ENCODE measurements around the gene PDXDC1.
"Not testable (repeated sequence)": the region's sequence is repeated elsewhere in the genome, so short reads cannot be mapped to it uniquely, and the experiment has no call there.

The PDXDC1 gene

GRCh38 chr16:15168953-15169652, 194.3 kb downstream of the PDXDC1 start:
- DNase-seq = not testable (repeated sequence)

- DNase-seq = not testable (repeated sequence)
Measured at GRCh38 chr16:15179909-15180308, 205.1 kb downstream of the PDXDC1 start.

GRCh38 chr16:15180946-15181345, 206.1 kb downstream of the PDXDC1 start:
- DNase-seq = not testable (repeated sequence)

- not testable (repeated sequence) for DNase-seq
Measured at GRCh38 chr16:15184000-15184399, 209.2 kb downstream of the PDXDC1 start.

All from NCI-H69 (cell line).